GM12864 (cell line): Measurements from ENCODE around the gene LSS.

ENCODE experiments used
- DNase-seq: peaks from one replicate; pipeline ENCODE4 v3.0.0-alpha.2; 2011; ENCODE audit warnings: low read depth
- H3K4me3 ChIP-seq: 2 replicates; pipeline ENCODE4 v1.5.1; 2011; ENCODE audit warnings: mild to moderate bottlenecking, low read depth, low read length, control low read depth
- TF ChIP-seq, protein P1 (sequence below): IDR thresholded peaks from 2 replicates; pipeline ENCODE4 v1.5.1; 2011; ENCODE audit warnings: low read depth, mild to moderate bottlenecking, moderate library complexity, low read length, control low read depth, inconsistent platforms; ENCODE audit errors: missing control alignments

Gene LSS

DNA sequence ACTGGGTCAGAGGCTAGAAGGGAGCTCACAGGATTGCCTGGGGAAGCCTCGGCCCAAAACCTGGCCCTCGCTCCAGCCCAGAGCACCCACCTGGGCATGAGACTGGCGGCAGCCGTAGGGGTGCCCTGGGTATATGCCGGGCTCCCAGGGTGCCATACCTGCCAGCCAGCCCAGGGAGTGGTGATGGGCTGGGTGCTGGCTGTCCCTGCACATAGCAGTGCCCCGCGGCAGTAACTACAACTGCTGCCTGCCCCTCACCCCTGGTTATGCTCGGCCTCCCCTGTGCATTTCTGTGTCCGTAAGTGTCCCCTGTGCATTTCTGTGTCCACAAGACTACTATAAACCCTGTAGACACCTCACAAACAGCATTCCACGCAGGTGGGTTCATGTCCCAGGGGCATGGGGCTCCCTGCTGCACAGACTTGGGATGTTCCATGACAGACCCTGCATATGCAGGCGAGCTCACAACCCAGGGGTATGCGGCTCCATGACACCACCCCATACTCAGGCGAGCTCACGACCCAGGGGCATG lies 38.5 kb downstream of the LSS start:
- H3K4me3 ChIP-seq: no peak overlapping the region
- TF ChIP-seq, protein P1, sequence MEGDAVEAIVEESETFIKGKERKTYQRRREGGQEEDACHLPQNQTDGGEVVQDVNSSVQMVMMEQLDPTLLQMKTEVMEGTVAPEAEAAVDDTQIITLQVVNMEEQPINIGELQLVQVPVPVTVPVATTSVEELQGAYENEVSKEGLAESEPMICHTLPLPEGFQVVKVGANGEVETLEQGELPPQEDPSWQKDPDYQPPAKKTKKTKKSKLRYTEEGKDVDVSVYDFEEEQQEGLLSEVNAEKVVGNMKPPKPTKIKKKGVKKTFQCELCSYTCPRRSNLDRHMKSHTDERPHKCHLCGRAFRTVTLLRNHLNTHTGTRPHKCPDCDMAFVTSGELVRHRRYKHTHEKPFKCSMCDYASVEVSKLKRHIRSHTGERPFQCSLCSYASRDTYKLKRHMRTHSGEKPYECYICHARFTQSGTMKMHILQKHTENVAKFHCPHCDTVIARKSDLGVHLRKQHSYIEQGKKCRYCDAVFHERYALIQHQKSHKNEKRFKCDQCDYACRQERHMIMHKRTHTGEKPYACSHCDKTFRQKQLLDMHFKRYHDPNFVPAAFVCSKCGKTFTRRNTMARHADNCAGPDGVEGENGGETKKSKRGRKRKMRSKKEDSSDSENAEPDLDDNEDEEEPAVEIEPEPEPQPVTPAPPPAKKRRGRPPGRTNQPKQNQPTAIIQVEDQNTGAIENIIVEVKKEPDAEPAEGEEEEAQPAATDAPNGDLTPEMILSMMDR: no peak
- DNase-seq: no peak

DNA sequence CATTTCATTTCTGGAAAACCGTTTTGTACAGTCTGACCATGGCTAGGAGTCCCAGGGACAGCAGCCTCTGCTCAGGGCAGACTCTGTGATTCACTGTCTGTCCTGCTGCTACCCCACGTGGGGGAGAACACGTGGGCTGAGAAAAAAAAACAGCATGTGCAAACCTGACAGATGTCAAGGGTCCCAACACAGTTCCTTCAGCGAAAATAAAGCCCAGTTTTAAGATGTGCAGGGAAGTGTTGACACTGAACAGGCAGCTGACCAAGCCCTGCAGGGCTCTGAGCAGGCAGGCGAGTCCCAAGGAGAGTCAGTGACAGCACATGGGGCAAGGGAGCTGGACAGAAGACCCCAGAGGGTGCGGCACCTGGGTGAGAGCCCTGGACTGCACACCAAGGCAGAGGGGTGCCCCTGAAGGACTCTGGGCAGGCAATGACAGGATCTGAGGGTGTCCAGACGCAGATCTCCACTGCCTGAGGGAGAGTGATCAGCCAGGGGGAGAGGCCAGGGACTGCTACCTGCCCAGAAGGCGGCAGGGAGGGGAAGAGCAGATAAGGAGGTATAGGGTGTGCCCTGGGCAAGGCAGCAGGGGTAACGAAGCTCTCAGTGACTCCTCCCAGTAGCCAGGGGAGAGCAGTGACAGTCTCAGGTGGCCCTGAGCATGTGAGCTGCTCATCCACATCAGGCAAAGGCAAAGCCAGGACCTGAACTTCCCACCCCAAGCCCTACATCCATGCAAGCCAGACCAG lies 39.2 kb downstream of the LSS start:
- DNase-seq: no peak
- TF ChIP-seq, protein P1: no peak
- H3K4me3 ChIP-seq: no peak overlapping the region

DNA sequence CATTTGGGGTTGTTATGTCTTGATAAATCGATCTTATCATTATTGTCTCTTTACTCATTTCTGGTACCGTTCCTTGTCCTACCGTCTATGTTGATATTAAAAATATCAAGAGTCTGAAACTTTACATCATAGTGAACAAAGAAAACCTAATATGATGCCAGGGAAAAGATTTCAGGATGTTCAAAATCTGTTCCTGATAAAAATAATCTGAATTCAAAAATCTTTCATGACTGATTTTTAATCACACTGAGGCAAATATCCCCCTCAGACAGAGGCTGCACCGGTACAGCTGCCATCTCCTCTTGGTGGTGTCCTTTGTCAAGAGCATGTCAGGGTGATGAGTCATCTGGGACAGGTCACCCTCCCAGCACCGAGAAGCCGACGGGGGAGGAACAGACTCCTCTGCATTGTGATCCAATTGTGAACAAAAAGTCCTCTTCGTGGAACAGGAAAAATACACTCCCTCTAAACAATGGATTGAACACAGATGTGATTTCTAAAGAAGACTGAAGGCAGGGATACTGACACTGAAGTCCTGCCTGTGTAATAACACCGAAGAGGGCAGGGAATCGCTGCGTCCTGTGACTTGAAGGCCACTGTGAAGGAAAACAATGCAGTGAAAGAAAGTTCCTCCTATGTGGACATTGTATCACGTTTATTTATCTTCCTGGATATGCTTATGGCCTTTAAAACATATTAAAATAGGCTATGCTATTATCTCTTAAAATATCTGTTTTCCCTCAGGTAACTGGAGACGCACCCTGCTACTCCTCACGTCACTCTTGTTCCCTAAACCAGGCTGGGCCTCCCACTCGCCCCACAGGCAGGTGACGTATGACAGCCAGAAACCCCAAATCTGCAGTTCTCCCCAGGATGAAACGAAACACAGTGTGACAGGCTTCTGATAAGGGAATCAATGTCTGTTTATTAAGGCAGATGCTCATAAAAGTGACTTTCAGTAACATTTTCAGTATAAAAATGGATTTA lies 40.1 kb downstream of the LSS start:
- DNase-seq: no peak
- H3K4me3 ChIP-seq: no peak overlapping the region
- TF ChIP-seq, protein P1: no peak

DNA sequence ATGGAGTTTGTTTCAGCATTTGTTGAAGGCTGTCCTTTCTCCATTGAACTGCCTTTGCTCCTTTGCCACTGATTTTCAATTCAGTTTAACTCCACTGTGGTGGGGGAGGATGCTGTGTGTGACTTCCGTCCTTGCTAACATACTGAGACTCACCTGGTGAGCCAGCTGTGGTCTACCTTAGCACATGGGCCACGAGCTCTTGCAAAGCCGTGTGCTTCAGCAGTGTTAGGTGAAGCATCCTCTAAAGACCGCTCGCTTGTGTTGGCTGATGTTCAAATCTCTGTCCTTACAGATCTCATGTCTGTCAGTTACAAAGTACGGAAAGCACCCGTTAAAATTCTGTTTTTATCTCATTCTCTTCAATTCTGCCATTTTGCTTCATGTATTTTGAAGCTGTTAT lies 40.8 kb downstream of the LSS start:
- no peak for DNase-seq
- no peak overlapping the region for H3K4me3 ChIP-seq
- TF ChIP-seq, protein P1: no peak

DNA sequence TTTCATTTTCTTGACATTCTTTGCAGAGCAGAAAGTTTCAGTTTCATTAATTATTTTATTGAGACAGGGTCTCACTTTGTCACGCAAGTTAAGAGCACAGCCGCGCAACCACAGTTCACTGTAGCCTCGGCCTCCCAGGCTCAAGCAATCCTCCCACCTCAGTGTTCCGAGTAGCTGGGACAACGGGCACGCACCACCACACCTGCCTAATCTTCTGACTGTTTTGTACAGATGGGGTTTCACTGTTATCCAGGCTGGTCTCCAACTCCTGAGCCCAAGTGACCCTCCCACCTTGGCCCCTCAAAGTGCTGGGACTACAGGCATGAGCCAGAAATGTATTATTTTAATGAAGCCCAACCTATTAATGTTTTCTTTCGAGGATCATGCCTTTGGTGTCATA lies 41.3 kb downstream of the LSS start:
- DNase-seq: no peak
- H3K4me3 ChIP-seq: no peak overlapping the region
- TF ChIP-seq, protein P1: no peak

DNA sequence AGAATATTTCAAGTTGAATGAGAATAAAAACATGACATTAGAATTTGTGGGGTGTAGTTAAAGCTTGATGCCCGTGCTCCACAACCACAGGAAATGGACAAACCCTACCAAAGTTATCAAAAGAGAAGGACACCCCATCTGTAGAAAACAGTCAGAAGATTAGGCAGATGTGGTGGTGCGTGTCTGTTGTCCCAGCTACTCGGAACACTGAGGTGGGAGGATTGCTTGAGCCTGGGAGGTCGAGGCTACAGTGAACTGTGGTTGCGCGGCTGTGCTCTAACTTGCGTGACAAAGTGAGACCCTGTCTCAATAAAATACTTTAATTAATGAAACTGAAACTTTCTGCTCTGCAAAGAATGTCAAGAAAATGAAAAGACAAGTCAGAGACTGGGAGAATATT lies 42.9 kb downstream of the LSS start:
- H3K4me3 ChIP-seq: peak overlapping the region; percentile 56; the same call in 1 of the 2 replicates
- TF ChIP-seq, protein P1: no peak
- no peak for DNase-seq
